CD14-positive monocyte (primary cell): Measurements from ENCODE around the gene CHST12. TPM values are rescaled to one million over a fixed set of nuclear protein-coding genes. Genes with fewer than 3 reads are reported as not detected.

ENCODE experiments used
- DNase-seq, 3 donors: peaks; one replicate each; pipeline ENCODE4 v3.0.0-alpha.2; 2011 to 2022
- H2AFZ ChIP-seq: 2 replicates; pipeline ENCODE4 v1.6.0; 2012; ENCODE audit warnings: mild to moderate bottlenecking, low read depth, low read length, inconsistent platforms; ENCODE audit not compliant: insufficient read depth, poor library complexity, severe bottlenecking
- H3K27ac ChIP-seq, 2 donors: 1 replicate in 1 of 2; 2 replicates in 1 of 2; pipeline ENCODE4 v1.5.1; 2012 to 2013; ENCODE audit warnings: low read length in 2 of 2, control low read depth in 1 of 2, inconsistent platforms in 1 of 2, low read depth in 1 of 2, mild to moderate bottlenecking in 1 of 2
- H3K27me3 ChIP-seq, 2 donors: one replicate each; pipeline versions ENCODE4 v1.6.0 to v1.6.1; 2011 to 2013; ENCODE audit warnings: low read length in 2 of 2; ENCODE audit not compliant: control insufficient read depth in 2 of 2, insufficient read depth in 2 of 2
- H3K36me3 ChIP-seq, 2 donors: replicated peaks in 1 of 2; 1 replicate in 1 of 2; 2 replicates in 1 of 2; pipeline versions ENCODE4 v1.5.1 to v1.6.1; 2012 to 2013; ENCODE audit warnings: low read length in 2 of 2, control low read depth in 1 of 2, inconsistent platforms in 1 of 2, mild to moderate bottlenecking in 1 of 2; ENCODE audit not compliant: insufficient read depth in 2 of 2, control insufficient read depth in 1 of 2
- H3K4me1 ChIP-seq, 2 donors: 1 replicate in 1 of 2; 2 replicates in 1 of 2; pipeline versions ENCODE4 v1.5.1 to v1.6.1; 2012 to 2013; ENCODE audit warnings: low read length in 2 of 2, control low read depth in 1 of 2, inconsistent platforms in 1 of 2, mild to moderate bottlenecking in 1 of 2, moderate library complexity in 1 of 2; ENCODE audit not compliant: insufficient read depth in 2 of 2, control insufficient read depth in 1 of 2
- H3K4me2 ChIP-seq: replicated peaks from 2 replicates; pipeline ENCODE3; 2012; ENCODE audit warnings: low read length, moderate library complexity, mild to moderate bottlenecking; ENCODE audit not compliant: poor library complexity, severe bottlenecking; ENCODE audit errors: extremely low read depth
- H3K4me3 ChIP-seq, 3 experiments: fragments of 200-600 bp in 1 of 3; sonication (generic) in 1 of 3; replicated peaks in 1 of 3; 1 replicate in 2 of 3; 2 replicates in 1 of 3; pipeline ENCODE4 v1.5.1; 2011 to 2013; ENCODE audit warnings: low read length in 3 of 3, mild to moderate bottlenecking in 3 of 3, control low read depth in 2 of 3, low read depth in 2 of 3, inconsistent platforms in 1 of 3, moderate library complexity in 1 of 3
- H3K79me2 ChIP-seq: 2 replicates; pipeline ENCODE4 v1.6.0; 2012; ENCODE audit warnings: mild to moderate bottlenecking, control low read depth, inconsistent platforms, low read length, moderate library complexity; ENCODE audit not compliant: insufficient read depth
- H3K9ac ChIP-seq: 2 replicates; pipeline ENCODE4 v1.6.0; 2017; ENCODE audit warnings: low read length, mild to moderate bottlenecking; ENCODE audit not compliant: insufficient read depth, poor library complexity, severe bottlenecking
- H3K9me3 ChIP-seq, 2 donors: replicated peaks in 1 of 2; 1 replicate in 1 of 2; 2 replicates in 1 of 2; pipeline versions ENCODE4 v1.5.1 to v1.6.1; 2012 to 2013; ENCODE audit warnings: low read length in 2 of 2, control low read depth in 1 of 2; ENCODE audit not compliant: control insufficient read depth in 1 of 2, insufficient read depth in 1 of 2
- H4K20me1 ChIP-seq: 2 replicates; pipeline ENCODE4 v1.6.0; 2012; ENCODE audit warnings: mild to moderate bottlenecking, low read length, control low read depth, moderate library complexity; ENCODE audit not compliant: insufficient read depth
- H3K27ac Mint-ChIP-seq, 7 donors: one replicate each; pipeline ENCODE4 v1.8.0; 2020; ENCODE audit warnings: mild to moderate bottlenecking in 7 of 7, mixed read lengths in 7 of 7, moderate library complexity in 6 of 7, inconsistent platforms in 2 of 7
- H3K27me3 Mint-ChIP-seq, 3 donors: one replicate each; pipeline ENCODE4 v1.8.0; 2021 to 2022; ENCODE audit warnings: low read depth in 3 of 3, mild to moderate bottlenecking in 3 of 3, mixed read lengths in 3 of 3, moderate library complexity in 3 of 3, inconsistent platforms in 1 of 3
- H3K36me3 Mint-ChIP-seq, 2 donors: one replicate each; pipeline ENCODE4 v1.8.0; 2020; ENCODE audit warnings: mixed read lengths in 2 of 2, inconsistent platforms in 1 of 2, mild to moderate bottlenecking in 1 of 2
- H3K4me1 Mint-ChIP-seq: one replicate; pipeline ENCODE4 v1.8.0; 2020; ENCODE audit warnings: mild to moderate bottlenecking, mixed read lengths
- H3K4me3 Mint-ChIP-seq, 2 donors: one replicate each; pipeline ENCODE4 v1.8.0; 2020; ENCODE audit warnings: mild to moderate bottlenecking in 2 of 2, mixed read lengths in 2 of 2, moderate library complexity in 1 of 2
- H3K9me3 Mint-ChIP-seq, 7 donors: one replicate each; pipeline ENCODE4 v1.8.0; 2020 to 2022; ENCODE audit warnings: mixed read lengths in 7 of 7, mild to moderate bottlenecking in 6 of 7, moderate library complexity in 6 of 7, inconsistent platforms in 2 of 7
- WGBS: methylation state at CpG from one replicate; pipeline ENCODE4 v1.1.5; 2013; ENCODE audit warnings: missing lambda C conversion rate; ENCODE audit not compliant: insufficient coverage; 5-methylcytosine and 5-hydroxymethylcytosine counted together
- intact Hi-C, 2 donors: fragments of 100-400 bp; cut with micrococcal nuclease; formaldehyde crosslinking; loops; one replicate each; pipeline versions ENCODE4 v1.15.0 to v1.15.1; 2023
- polyA plus RNA-seq, 3 donors: library from polyadenylated mRNA; depleted of rRNA in 1 of 3; unstranded in 2 of 3; stranded (reverse) in 1 of 3; fragments of 300-500 nt in 2 of 3; fragments of >200 nt in 1 of 3; fragmentation: Illumina TruSeq in 2 of 3; gene quantifications; 1 replicate in 2 of 3; 2 replicates in 1 of 3; pipeline ENCODE4 v1.2.3, GENCODE V29; 2012 to 2021
- TF ChIP-seq, protein P1 (sequence below): fragments of 200-600 bp; IDR thresholded peaks from one replicate; pipeline ENCODE4 v1.8.0; 2022; ENCODE audit warnings: antibody characterized with exemption, mild to moderate bottlenecking

Gene CHST12
- polyA plus RNA-seq, 3 donors, result 5.8 to 10.6 (median 7.5) TPM

- Mint-ChIP-seq H3K36me3 (peaks cover 60 to 72% of the 10 kb centered on the region in 2 donors), H3K27me3 (peaks cover 1 to 4% (median 3%) of the 10 kb centered on the region in 3 donors), H3K9me3 (peaks cover 0 to 8% (median 0%) of the 10 kb centered on the region in 7 donors), H3K4me3 (no peak overlapping the region), H3K27ac (peak overlapping the region in 1 of 7 donors; percentile 51), H3K4me1 (no peaks in the 10 kb centered on the region)
- peaks cover 64 to 65% of the 10 kb centered on the region in 2 donors for H3K36me3 ChIP-seq
- H3K79me2 ChIP-seq, result peaks cover 17% of the 10 kb centered on the region
- DNase-seq, result no peak
- H3K4me3 ChIP-seq, result no peak overlapping the region
- no peak overlapping the region for H3K9ac ChIP-seq
- H4K20me1 ChIP-seq, result peaks cover 37% of the 10 kb centered on the region
- H3K4me2 ChIP-seq, result no peak overlapping the region
- 93% methylated on average over 19 of the region's 23 CpGs for WGBS
- H3K4me1 ChIP-seq, result no peaks in the 10 kb centered on the region
- H3K27me3 ChIP-seq, result no peaks in the 10 kb centered on the region
- no peaks in the 10 kb centered on the region for H3K9me3 ChIP-seq
- H2AFZ ChIP-seq, result no peak overlapping the region
- TF ChIP-seq, protein P1, sequence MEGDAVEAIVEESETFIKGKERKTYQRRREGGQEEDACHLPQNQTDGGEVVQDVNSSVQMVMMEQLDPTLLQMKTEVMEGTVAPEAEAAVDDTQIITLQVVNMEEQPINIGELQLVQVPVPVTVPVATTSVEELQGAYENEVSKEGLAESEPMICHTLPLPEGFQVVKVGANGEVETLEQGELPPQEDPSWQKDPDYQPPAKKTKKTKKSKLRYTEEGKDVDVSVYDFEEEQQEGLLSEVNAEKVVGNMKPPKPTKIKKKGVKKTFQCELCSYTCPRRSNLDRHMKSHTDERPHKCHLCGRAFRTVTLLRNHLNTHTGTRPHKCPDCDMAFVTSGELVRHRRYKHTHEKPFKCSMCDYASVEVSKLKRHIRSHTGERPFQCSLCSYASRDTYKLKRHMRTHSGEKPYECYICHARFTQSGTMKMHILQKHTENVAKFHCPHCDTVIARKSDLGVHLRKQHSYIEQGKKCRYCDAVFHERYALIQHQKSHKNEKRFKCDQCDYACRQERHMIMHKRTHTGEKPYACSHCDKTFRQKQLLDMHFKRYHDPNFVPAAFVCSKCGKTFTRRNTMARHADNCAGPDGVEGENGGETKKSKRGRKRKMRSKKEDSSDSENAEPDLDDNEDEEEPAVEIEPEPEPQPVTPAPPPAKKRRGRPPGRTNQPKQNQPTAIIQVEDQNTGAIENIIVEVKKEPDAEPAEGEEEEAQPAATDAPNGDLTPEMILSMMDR, result no peak
- intact Hi-C loops, result no loop called here
- no peak overlapping the region for H3K27ac ChIP-seq
Observed at GRCh38 chr7:2380461-2380860, 22.9 kb upstream of the CHST12 start.

DNA sequence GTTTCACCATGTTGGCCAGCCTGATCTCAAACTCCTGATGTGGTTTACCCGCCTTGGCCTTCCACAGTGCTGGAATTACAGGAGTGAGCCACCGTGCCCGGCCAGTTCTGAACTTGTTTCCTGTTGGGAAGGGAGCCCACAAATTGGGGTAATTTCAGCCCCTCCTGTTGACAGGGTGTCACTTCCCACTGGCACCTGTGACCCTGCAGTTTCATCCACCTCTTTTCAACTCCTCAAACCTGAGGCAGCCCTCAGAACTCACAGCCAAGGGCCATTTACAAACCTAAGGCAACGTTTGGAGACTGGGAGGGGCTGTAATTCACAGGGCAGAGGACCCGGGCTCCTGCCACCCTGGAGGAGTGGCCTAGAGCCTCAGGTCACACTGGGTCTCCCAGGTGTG lies 22.2 kb upstream of the CHST12 start:
- TF ChIP-seq, protein P1, result no peak
- Histone ChIP-seq H3K27ac (no peak overlapping the region), H3K36me3 (peaks cover 57% of the 10 kb centered on the region in 2 donors)

More for the DNA sequence above, 22.2 kb upstream of the CHST12 start:
- peaks cover 53 to 64% of the 10 kb centered on the region in 2 donors for H3K36me3 Mint-ChIP-seq
- Histone ChIP-seq H3K4me2 (no peak overlapping the region), H3K9ac (no peak overlapping the region), H4K20me1 (peaks cover 36% of the 10 kb centered on the region), H2AFZ (no peak overlapping the region), H3K4me3 (no peak overlapping the region), H3K4me1 (no peaks in the 10 kb centered on the region), H3K27me3 (no peaks in the 10 kb centered on the region), H3K9me3 (no peaks in the 10 kb centered on the region), H3K79me2 (peaks cover 11% of the 10 kb centered on the region)
- intact Hi-C loops, result no loop called here
- H3K9me3 Mint-ChIP-seq, result peaks cover 0 to 10% (median 0%) of the 10 kb centered on the region in 7 donors
- 40% methylated on average over 3 of the region's 5 CpGs for WGBS
- no peaks in the 10 kb centered on the region for H3K4me1 Mint-ChIP-seq
- peak overlapping the region in 5 of 7 donors; percentile 10 to 60 (median 51) for H3K27ac Mint-ChIP-seq
- peaks cover 2 to 3% (median 3%) of the 10 kb centered on the region in 3 donors for H3K27me3 Mint-ChIP-seq
- no peak overlapping the region for H3K4me3 Mint-ChIP-seq
- no peak for DNase-seq
